ENCODE results near the gene ARL3.

The ARL3 gene

GRCh38 chr10:102675011-102675665 is 39.1 kb downstream of the ARL3 start:
- H3K4me3 ChIP-seq (ENCODE audit: insufficient read depth, low read length, poor library complexity, severe bottlenecking) = no peak overlapping the region
- TF ChIP-seq EZH2phosphoT487 (conservative IDR thresholded peaks at IDR 0.05; ENCODE audit: low read length) (no peak), CTCF (IDR thresholded peaks at IDR 0.05; ENCODE audit: insufficient read depth, low read length, poor library complexity, severe bottlenecking) (no peak)
- no peaks in the 10 kb centered on the region for H3K79me2 ChIP-seq (ENCODE audit: insufficient read depth, low read length)
- H4K20me1 ChIP-seq (ENCODE audit: low read depth, low read length) = no peaks in the 10 kb centered on the region
- H3K27me3 ChIP-seq (ENCODE audit: low read length) = no peaks in the 10 kb centered on the region
- no peak overlapping the region for H3K27ac ChIP-seq (ENCODE audit: low read depth, low read length)
- no peaks in the 10 kb centered on the region for H3K9me3 ChIP-seq (ENCODE audit: insufficient read depth, low read length)
- H3K4me2 ChIP-seq (ENCODE audit: low read depth, low read length, poor library complexity, severe bottlenecking) = no peak overlapping the region
- no peaks in the 10 kb centered on the region for H3K9me2 ChIP-seq (replicated peaks; ENCODE audit: insufficient read depth, low read length)
- H3F3A ChIP-seq (ENCODE audit: insufficient read depth) = no peaks in the 10 kb centered on the region
- H3K36me3 ChIP-seq (ENCODE audit: low read length) = no peaks in the 10 kb centered on the region
- H3K9ac ChIP-seq (ENCODE audit: low read length) = no peak overlapping the region
- H2AFZ ChIP-seq (ENCODE audit: low read depth, low read length, severe bottlenecking) = no peak overlapping the region

GRCh38 chr10:102674566-102674965 is 39.6 kb downstream of the ARL3 start:
- H3K4me2 ChIP-seq (ENCODE audit: low read depth, low read length, poor library complexity, severe bottlenecking) = no peak overlapping the region
- no peaks in the 10 kb centered on the region for H3K79me2 ChIP-seq (ENCODE audit: insufficient read depth, low read length)
- no peak overlapping the region for H3K27ac ChIP-seq (ENCODE audit: low read depth, low read length)
- no peak for TF ChIP-seq CTCF (IDR thresholded peaks at IDR 0.05; ENCODE audit: insufficient read depth, low read length, poor library complexity, severe bottlenecking)
- no peak for TF ChIP-seq EZH2phosphoT487 (conservative IDR thresholded peaks at IDR 0.05; ENCODE audit: low read length)
- H2AFZ ChIP-seq (ENCODE audit: low read depth, low read length, severe bottlenecking) = no peak overlapping the region
- no peaks in the 10 kb centered on the region for H3K36me3 ChIP-seq (ENCODE audit: low read length)
- H3K9me2 ChIP-seq (replicated peaks; ENCODE audit: insufficient read depth, low read length) = no peaks in the 10 kb centered on the region
- H3K4me3 ChIP-seq (ENCODE audit: insufficient read depth, low read length, poor library complexity, severe bottlenecking) = no peak overlapping the region
- H3K9ac ChIP-seq (ENCODE audit: low read length) = no peak overlapping the region
- H4K20me1 ChIP-seq (ENCODE audit: low read depth, low read length) = no peaks in the 10 kb centered on the region
- no peaks in the 10 kb centered on the region for H3F3A ChIP-seq (ENCODE audit: insufficient read depth)
- no peaks in the 10 kb centered on the region for H3K27me3 ChIP-seq (ENCODE audit: low read length)
- no peaks in the 10 kb centered on the region for H3K9me3 ChIP-seq (ENCODE audit: insufficient read depth, low read length)

GRCh38 chr10:102673819-102674511 is 40.2 kb downstream of the ARL3 start:
- no peak overlapping the region for H2AFZ ChIP-seq (ENCODE audit: low read depth, low read length, severe bottlenecking)
- no peaks in the 10 kb centered on the region for H3K9me2 ChIP-seq (replicated peaks; ENCODE audit: insufficient read depth, low read length)
- no peak overlapping the region for H3K4me2 ChIP-seq (ENCODE audit: low read depth, low read length, poor library complexity, severe bottlenecking)
- no peaks in the 10 kb centered on the region for H3K27me3 ChIP-seq (ENCODE audit: low read length)
- H3K9ac ChIP-seq (ENCODE audit: low read length) = no peak overlapping the region
- H3K36me3 ChIP-seq (ENCODE audit: low read length) = no peaks in the 10 kb centered on the region
- no peak overlapping the region for H3K27ac ChIP-seq (ENCODE audit: low read depth, low read length)
- no peaks in the 10 kb centered on the region for H3K79me2 ChIP-seq (ENCODE audit: insufficient read depth, low read length)
- no peaks in the 10 kb centered on the region for H4K20me1 ChIP-seq (ENCODE audit: low read depth, low read length)
- H3F3A ChIP-seq (ENCODE audit: insufficient read depth) = no peaks in the 10 kb centered on the region
- H3K9me3 ChIP-seq (ENCODE audit: insufficient read depth, low read length) = no peaks in the 10 kb centered on the region
- TF ChIP-seq CTCF (IDR thresholded peaks at IDR 0.05; ENCODE audit: insufficient read depth, low read length, poor library complexity, severe bottlenecking) = no peak
- no peak for TF ChIP-seq EZH2phosphoT487 (conservative IDR thresholded peaks at IDR 0.05; ENCODE audit: low read length)
- no peak overlapping the region for H3K4me3 ChIP-seq (ENCODE audit: insufficient read depth, low read length, poor library complexity, severe bottlenecking)

All from SU-DHL-6 (cell line).